ENCODE data around the gene AKAP6.

AKAP6 gene
- total RNA-seq, result 0.24 to 0.52 reads per million in 2 experiments

- no peak for DNase-seq (ENCODE audit: low read depth)
Measured at GRCh38 chr14:32329146-32329545, at the start of gene AKAP6. Gene AKAP6 (plus strand): TSS chr14:32329298. CDS start chr14:32433494, 104,196 bp downstream.

GRCh38 chr14:32286602-32287001, 42.5 kb upstream of the AKAP6 start:
- DNase-seq (ENCODE audit: low read depth), result no peak

- no peak for DNase-seq (ENCODE audit: low read depth)
Measured at GRCh38 chr14:32296366-32296765, 32.7 kb upstream of the AKAP6 start.

GRCh38 chr14:32298346-32298745, 30.8 kb upstream of the AKAP6 start:
- DNase-seq (ENCODE audit: low read depth), result no peak

GRCh38 chr14:32300136-32300535, 29.0 kb upstream of the AKAP6 start:
- no peak for DNase-seq (ENCODE audit: low read depth)

- DNase-seq (ENCODE audit: low read depth), result no peak
Measured at GRCh38 chr14:32303865-32304264, 25.2 kb upstream of the AKAP6 start.

GRCh38 chr14:32304296-32304695, 24.8 kb upstream of the AKAP6 start:
- DNase-seq (ENCODE audit: low read depth), result no peak

GRCh38 chr14:32306549-32306948, 22.5 kb upstream of the AKAP6 start:
- DNase-seq (ENCODE audit: low read depth), result no peak

GRCh38 chr14:32307881-32308582, 21.1 kb upstream of the AKAP6 start:
- DNase-seq (ENCODE audit: low read depth), result no peak

GRCh38 chr14:32310876-32311275, 18.2 kb upstream of the AKAP6 start:
- DNase-seq (ENCODE audit: low read depth), result no peak

GRCh38 chr14:32311294-32312009, 17.6 kb upstream of the AKAP6 start:
- no peak for DNase-seq (ENCODE audit: low read depth)

GRCh38 chr14:32312010-32312331, 17.1 kb upstream of the AKAP6 start:
- DNase-seq (ENCODE audit: low read depth), result no peak

- no peak for DNase-seq (ENCODE audit: low read depth)
Measured at GRCh38 chr14:32313844-32314376, 15.2 kb upstream of the AKAP6 start.

GRCh38 chr14:32318087-32318795, 10.9 kb upstream of the AKAP6 start:
- DNase-seq (ENCODE audit: low read depth), result no peak

GRCh38 chr14:32319368-32320049, 9.6 kb upstream of the AKAP6 start:
- DNase-seq (ENCODE audit: low read depth), result no peak

GRCh38 chr14:32324601-32325000, 4.5 kb upstream of the AKAP6 start:
- DNase-seq (ENCODE audit: low read depth), result no peak

GRCh38 chr14:32327255-32327961, 1.7 kb upstream of the AKAP6 start:
- no peak for DNase-seq (ENCODE audit: low read depth)

GRCh38 chr14:32329690-32330285, 690 bp downstream of the AKAP6 start:
- DNase-seq (ENCODE audit: low read depth), result no peak

GRCh38 chr14:32330351-32331111, 1.4 kb downstream of the AKAP6 start:
- DNase-seq (ENCODE audit: low read depth), result no peak

GRCh38 chr14:32331206-32331605, 2.1 kb downstream of the AKAP6 start:
- no peak for DNase-seq (ENCODE audit: low read depth)
